ENCODE results near the gene EFCAB6. TPM values are rescaled to one million over a fixed set of nuclear protein-coding genes. Genes with fewer than 3 reads are reported as not detected.

Gene EFCAB6
- total RNA-seq, 1 donor from 2014 or later = 1.5 TPM

GRCh38 chr22:43776081-43776670 lies 35.9 kb downstream of the EFCAB6 start:
- Mint-ChIP-seq H3K4me3 (no peak overlapping the region), H3K9me3 (no peaks in the 10 kb centered on the region), H3K27me3 (ENCODE audit: low read depth) (no peaks in the 10 kb centered on the region), H3K27ac (ENCODE audit: unreplicated experiment) (peak overlapping the region; percentile 1), H3K36me3 (ENCODE audit: low read depth) (no peaks in the 10 kb centered on the region), H3K4me1 (no peaks in the 10 kb centered on the region)
- TF ChIP-seq CTCF (conservative IDR thresholded peaks at IDR 0.05) = no peak
- no peak for DNase-seq (ENCODE audit: low read depth, low spot score)

- TF ChIP-seq CTCF (conservative IDR thresholded peaks at IDR 0.05) = no peak
- Mint-ChIP-seq H3K27ac (ENCODE audit: unreplicated experiment) (no peak overlapping the region), H3K4me1 (no peaks in the 10 kb centered on the region), H3K27me3 (ENCODE audit: low read depth) (no peaks in the 10 kb centered on the region), H3K36me3 (ENCODE audit: low read depth) (no peaks in the 10 kb centered on the region), H3K9me3 (no peaks in the 10 kb centered on the region), H3K4me3 (no peak overlapping the region)
- DNase-seq (ENCODE audit: low read depth, low spot score) = no peak
These were observed 37.7 kb downstream of the EFCAB6 start for GRCh38 chr22:43774318-43774915.

GRCh38 chr22:43772831-43773230 lies 39.3 kb downstream of the EFCAB6 start:
- Mint-ChIP-seq H3K9me3 (no peaks in the 10 kb centered on the region), H3K4me3 (no peak overlapping the region), H3K36me3 (ENCODE audit: low read depth) (no peaks in the 10 kb centered on the region), H3K27me3 (ENCODE audit: low read depth) (no peaks in the 10 kb centered on the region), H3K27ac (ENCODE audit: unreplicated experiment) (no peak overlapping the region), H3K4me1 (no peaks in the 10 kb centered on the region)
- no peak for TF ChIP-seq CTCF (conservative IDR thresholded peaks at IDR 0.05)
- no peak for DNase-seq (ENCODE audit: low read depth, low spot score)

DNA sequence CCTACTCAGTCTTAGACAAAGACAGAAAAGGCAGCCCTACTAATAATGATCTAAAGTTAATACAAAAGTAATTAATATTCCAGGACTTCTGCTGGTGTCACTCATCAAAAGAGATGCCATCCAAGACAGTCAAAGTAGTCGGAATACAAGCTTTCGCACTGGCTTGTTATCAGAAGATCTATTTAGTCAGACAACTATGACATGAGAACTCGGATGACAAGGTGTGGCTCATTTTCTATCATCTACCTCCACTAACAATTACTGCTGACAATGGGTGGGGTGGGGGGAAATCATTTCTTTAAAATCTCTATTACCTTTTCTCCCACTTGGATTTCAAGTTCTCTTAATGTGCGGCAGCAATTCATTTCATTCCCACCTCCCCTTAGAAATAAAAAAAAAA lies 56.7 kb downstream of the EFCAB6 start:
- no peak for TF ChIP-seq CTCF (conservative IDR thresholded peaks at IDR 0.05)
- no peak for DNase-seq (ENCODE audit: low read depth, low spot score)
- no peak overlapping the region for H3K27ac Mint-ChIP-seq (ENCODE audit: unreplicated experiment)
- H3K9me3 Mint-ChIP-seq = no peaks in the 10 kb centered on the region
- H3K4me3 Mint-ChIP-seq = no peak overlapping the region
- no peaks in the 10 kb centered on the region for H3K4me1 Mint-ChIP-seq
- no peaks in the 10 kb centered on the region for H3K36me3 Mint-ChIP-seq (ENCODE audit: low read depth)
- no peaks in the 10 kb centered on the region for H3K27me3 Mint-ChIP-seq (ENCODE audit: low read depth)

DNA sequence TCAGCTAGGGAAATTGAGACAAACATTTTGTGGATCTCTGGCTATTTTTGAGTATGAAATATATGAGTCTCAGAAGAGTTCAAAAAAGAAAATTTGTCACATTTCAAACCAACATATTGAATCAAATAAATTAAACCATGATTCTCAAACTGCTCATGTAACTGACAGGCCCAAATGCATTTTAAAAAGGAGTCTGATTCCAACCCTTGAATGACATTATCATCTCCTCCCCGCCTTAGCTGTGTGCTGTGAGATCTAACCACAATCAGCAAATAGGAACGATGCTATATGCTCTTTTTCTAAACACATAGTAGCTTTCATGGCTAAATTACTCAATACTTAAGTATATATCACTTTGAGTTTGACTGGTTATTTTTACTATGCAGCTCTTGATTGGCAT lies 57.1 kb downstream of the EFCAB6 start:
- Mint-ChIP-seq H3K9me3 (no peaks in the 10 kb centered on the region), H3K27ac (ENCODE audit: unreplicated experiment) (no peak overlapping the region), H3K4me3 (no peak overlapping the region), H3K27me3 (ENCODE audit: low read depth) (no peaks in the 10 kb centered on the region), H3K36me3 (ENCODE audit: low read depth) (no peaks in the 10 kb centered on the region), H3K4me1 (no peaks in the 10 kb centered on the region)
- no peak for DNase-seq (ENCODE audit: low read depth, low spot score)
- TF ChIP-seq CTCF (conservative IDR thresholded peaks at IDR 0.05) = no peak
